Ishikawa (cell line): ENCODE measurements around the gene ITPKA.

Experiments
- EP300 ChIP-seq: IDR thresholded peaks from 2 replicates; pipeline ENCODE4 v1.6.1; 2012; ENCODE audit warnings: borderline replicate concordance
- FOXM1 ChIP-seq: IDR thresholded peaks from 2 replicates; pipeline ENCODE4 v1.6.1; 2012; ENCODE audit warnings: low read depth, borderline replicate concordance
- TAF1 ChIP-seq: IDR thresholded peaks from 2 replicates; pipeline ENCODE4 v1.6.1; 2012; ENCODE audit warnings: low read depth, mild to moderate bottlenecking
- TCF12 ChIP-seq: IDR thresholded peaks from 2 replicates; pipeline ENCODE4 v1.6.1; 2012; ENCODE audit warnings: low read depth
- YY1 ChIP-seq: IDR thresholded peaks from 2 replicates; pipeline ENCODE4 v1.6.1; 2012; ENCODE audit warnings: low read depth
- TF ChIP-seq, protein P1 (sequence below): IDR thresholded peaks from 2 replicates; pipeline ENCODE4 v1.6.1; 2012
- TF ChIP-seq, protein P2 (sequence below): IDR thresholded peaks from 2 replicates; pipeline ENCODE4 v1.6.1; 2012; ENCODE audit warnings: low read depth, mild to moderate bottlenecking

DNA sequence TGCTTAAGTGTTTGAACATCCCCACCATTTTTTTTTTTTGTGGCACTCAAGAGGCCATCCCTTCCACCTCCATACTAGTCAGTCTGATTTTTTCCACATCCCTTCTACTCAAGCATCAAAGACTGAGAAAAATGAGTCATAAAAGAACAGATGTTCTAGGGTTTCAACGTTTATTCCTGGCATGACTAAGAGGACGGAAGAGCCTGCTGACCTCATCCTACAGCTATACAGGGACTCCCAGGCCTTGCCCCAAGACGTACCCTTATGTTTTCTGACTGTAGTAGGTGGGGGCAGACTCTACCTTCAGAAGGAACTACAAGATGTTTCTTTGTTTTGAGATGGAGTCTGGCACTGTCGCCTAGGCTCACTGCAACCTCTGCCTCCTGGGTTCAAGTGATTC is 3.3 kb upstream of the ITPKA start:
- TF ChIP-seq FOXM1 (no peak), EP300 (no peak), TCF12 (no peak), TAF1 (no peak), YY1 (no peak)
- TF ChIP-seq, protein P1, sequence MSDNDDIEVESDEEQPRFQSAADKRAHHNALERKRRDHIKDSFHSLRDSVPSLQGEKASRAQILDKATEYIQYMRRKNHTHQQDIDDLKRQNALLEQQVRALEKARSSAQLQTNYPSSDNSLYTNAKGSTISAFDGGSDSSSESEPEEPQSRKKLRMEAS, result no peak
- TF ChIP-seq, protein P2, sequence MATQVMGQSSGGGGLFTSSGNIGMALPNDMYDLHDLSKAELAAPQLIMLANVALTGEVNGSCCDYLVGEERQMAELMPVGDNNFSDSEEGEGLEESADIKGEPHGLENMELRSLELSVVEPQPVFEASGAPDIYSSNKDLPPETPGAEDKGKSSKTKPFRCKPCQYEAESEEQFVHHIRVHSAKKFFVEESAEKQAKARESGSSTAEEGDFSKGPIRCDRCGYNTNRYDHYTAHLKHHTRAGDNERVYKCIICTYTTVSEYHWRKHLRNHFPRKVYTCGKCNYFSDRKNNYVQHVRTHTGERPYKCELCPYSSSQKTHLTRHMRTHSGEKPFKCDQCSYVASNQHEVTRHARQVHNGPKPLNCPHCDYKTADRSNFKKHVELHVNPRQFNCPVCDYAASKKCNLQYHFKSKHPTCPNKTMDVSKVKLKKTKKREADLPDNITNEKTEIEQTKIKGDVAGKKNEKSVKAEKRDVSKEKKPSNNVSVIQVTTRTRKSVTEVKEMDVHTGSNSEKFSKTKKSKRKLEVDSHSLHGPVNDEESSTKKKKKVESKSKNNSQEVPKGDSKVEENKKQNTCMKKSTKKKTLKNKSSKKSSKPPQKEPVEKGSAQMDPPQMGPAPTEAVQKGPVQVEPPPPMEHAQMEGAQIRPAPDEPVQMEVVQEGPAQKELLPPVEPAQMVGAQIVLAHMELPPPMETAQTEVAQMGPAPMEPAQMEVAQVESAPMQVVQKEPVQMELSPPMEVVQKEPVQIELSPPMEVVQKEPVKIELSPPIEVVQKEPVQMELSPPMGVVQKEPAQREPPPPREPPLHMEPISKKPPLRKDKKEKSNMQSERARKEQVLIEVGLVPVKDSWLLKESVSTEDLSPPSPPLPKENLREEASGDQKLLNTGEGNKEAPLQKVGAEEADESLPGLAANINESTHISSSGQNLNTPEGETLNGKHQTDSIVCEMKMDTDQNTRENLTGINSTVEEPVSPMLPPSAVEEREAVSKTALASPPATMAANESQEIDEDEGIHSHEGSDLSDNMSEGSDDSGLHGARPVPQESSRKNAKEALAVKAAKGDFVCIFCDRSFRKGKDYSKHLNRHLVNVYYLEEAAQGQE, result no peak
